Activated CD8-positive, alpha-beta T cell treated with anti-CD3 and anti-CD28 coated beads for 36 hours (primary cell): ENCODE data around the gene MOB3B. TPM values are rescaled to one million over a fixed set of nuclear protein-coding genes. Genes with fewer than 3 reads are reported as not detected.

Source experiments
- ATAC-seq: fragments of 200-7000 bp; cut with Tn5 transposase; one replicate; pipeline ENCODE4 v1.10.0; 2021; ENCODE audit warnings: mild to moderate bottlenecking, moderate library complexity
- CTCF ChIA-PET: fragments of 350-600 bp; sonication (Branson Sonifier 250); formaldehyde crosslinking; loops from one replicate; lab custom pipeline; 2021; ENCODE audit warnings: antibody characterized with exemption; lab: Charles Lee
- POLR2A ChIA-PET: fragments of 350-600 bp; sonication (Branson Sonifier 250); formaldehyde crosslinking; loops from one replicate; lab custom pipeline; 2021; ENCODE audit warnings: antibody characterized with exemption; lab: Charles Lee
- DNase-seq: peaks from one replicate; pipeline ENCODE4 v3.0.0-alpha.2; 2020
- H3K27ac Mint-ChIP-seq: one replicate; pipeline ENCODE4 v1.8.0; 2021; ENCODE audit warnings: mild to moderate bottlenecking, mixed read lengths
- H3K27me3 Mint-ChIP-seq: one replicate; pipeline ENCODE4 v1.8.0; 2021; ENCODE audit warnings: mixed read lengths
- H3K36me3 Mint-ChIP-seq: one replicate; pipeline ENCODE4 v1.8.0; 2021; ENCODE audit warnings: low read depth, mixed read lengths
- H3K4me1 Mint-ChIP-seq: one replicate; pipeline ENCODE4 v1.8.0; 2021; ENCODE audit warnings: low read depth, mixed read lengths
- H3K4me3 Mint-ChIP-seq: one replicate; pipeline ENCODE4 v1.8.0; 2021; ENCODE audit warnings: mild to moderate bottlenecking, moderate library complexity, mixed read lengths
- H3K9me3 Mint-ChIP-seq: one replicate; pipeline ENCODE4 v1.8.0; 2021; ENCODE audit warnings: mixed read lengths
- intact Hi-C: fragments of 100-400 bp; cut with micrococcal nuclease; formaldehyde crosslinking; loops from one replicate; pipeline ENCODE4 v1.10.0; 2022
- total RNA-seq, 2 experiments: library from RNA; stranded (reverse); gene quantifications; one replicate each; pipeline ENCODE4 v1.2.3, GENCODE V29; 2021
- TF ChIP-seq, protein P1 (sequence below): fragments of 200-600 bp; IDR thresholded peaks from one replicate; pipeline ENCODE4 v1.8.0; 2022; ENCODE audit warnings: antibody characterized with exemption, mild to moderate bottlenecking

MOB3B gene
- total RNA-seq, 2 experiments from 2014 or later, result 0.47 to 0.67 TPM

- Mint-ChIP-seq H3K36me3 (peaks cover 2% of the 10 kb centered on the region), H3K27ac (no peak overlapping the region), H3K4me1 (peaks cover 12% of the 10 kb centered on the region), H3K4me3 (no peak overlapping the region), H3K9me3 (no peaks in the 10 kb centered on the region), H3K27me3 (no peaks in the 10 kb centered on the region)
- DNase-seq, result no peak
- intact Hi-C loops, result no loop called here
- TF ChIP-seq, protein P1, sequence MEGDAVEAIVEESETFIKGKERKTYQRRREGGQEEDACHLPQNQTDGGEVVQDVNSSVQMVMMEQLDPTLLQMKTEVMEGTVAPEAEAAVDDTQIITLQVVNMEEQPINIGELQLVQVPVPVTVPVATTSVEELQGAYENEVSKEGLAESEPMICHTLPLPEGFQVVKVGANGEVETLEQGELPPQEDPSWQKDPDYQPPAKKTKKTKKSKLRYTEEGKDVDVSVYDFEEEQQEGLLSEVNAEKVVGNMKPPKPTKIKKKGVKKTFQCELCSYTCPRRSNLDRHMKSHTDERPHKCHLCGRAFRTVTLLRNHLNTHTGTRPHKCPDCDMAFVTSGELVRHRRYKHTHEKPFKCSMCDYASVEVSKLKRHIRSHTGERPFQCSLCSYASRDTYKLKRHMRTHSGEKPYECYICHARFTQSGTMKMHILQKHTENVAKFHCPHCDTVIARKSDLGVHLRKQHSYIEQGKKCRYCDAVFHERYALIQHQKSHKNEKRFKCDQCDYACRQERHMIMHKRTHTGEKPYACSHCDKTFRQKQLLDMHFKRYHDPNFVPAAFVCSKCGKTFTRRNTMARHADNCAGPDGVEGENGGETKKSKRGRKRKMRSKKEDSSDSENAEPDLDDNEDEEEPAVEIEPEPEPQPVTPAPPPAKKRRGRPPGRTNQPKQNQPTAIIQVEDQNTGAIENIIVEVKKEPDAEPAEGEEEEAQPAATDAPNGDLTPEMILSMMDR, result no peak
- POLR2A ChIA-PET, result no interaction called here
- no peak for ATAC-seq
- CTCF ChIA-PET, result no interaction called here
These were observed 180.6 kb downstream of the MOB3B start for GRCh38 chr9:27348785-27349697.

DNA sequence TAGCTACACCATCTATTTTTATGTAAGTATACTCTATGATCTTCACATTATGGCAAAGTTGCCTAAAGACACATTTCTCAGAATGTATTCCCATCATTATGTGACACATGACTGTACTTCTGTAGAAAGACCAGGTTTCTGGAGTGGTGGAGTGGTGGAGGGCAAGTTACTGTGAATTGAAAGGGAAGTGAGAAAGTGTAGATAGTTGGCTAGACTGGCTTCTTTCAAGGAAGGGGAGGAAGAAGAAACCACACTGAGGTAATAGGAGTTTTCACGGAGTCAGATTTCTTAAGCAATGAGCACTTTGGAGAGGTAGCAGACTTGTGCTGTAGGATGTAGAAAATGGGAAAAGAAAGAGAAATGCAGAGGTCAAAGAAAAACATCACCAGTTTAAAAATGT is 181.7 kb downstream of the MOB3B start:
- ChIA-PET POLR2A (no interaction called here), CTCF (no interaction called here)
- Mint-ChIP-seq H3K9me3 (no peaks in the 10 kb centered on the region), H3K4me3 (no peak overlapping the region), H3K36me3 (peaks cover 2% of the 10 kb centered on the region), H3K27ac (no peak overlapping the region), H3K27me3 (no peaks in the 10 kb centered on the region), H3K4me1 (peaks cover 10% of the 10 kb centered on the region)
- TF ChIP-seq, protein P1, result no peak
- intact Hi-C loops, result no loop called here
- no peak for ATAC-seq
- DNase-seq, result no peak

- intact Hi-C loops, result no loop called here
- TF ChIP-seq, protein P1, result no peak
- Mint-ChIP-seq H3K4me3 (no peak overlapping the region), H3K9me3 (no peaks in the 10 kb centered on the region), H3K27me3 (no peaks in the 10 kb centered on the region), H3K36me3 (no peaks in the 10 kb centered on the region), H3K4me1 (peaks cover 2% of the 10 kb centered on the region), H3K27ac (no peak overlapping the region)
- POLR2A ChIA-PET, result no interaction called here
- CTCF ChIA-PET, result no interaction called here
- DNase-seq, result no peak
- ATAC-seq, result no peak
These were observed 184.8 kb downstream of the MOB3B start for GRCh38 chr9:27344776-27345175.

DNA sequence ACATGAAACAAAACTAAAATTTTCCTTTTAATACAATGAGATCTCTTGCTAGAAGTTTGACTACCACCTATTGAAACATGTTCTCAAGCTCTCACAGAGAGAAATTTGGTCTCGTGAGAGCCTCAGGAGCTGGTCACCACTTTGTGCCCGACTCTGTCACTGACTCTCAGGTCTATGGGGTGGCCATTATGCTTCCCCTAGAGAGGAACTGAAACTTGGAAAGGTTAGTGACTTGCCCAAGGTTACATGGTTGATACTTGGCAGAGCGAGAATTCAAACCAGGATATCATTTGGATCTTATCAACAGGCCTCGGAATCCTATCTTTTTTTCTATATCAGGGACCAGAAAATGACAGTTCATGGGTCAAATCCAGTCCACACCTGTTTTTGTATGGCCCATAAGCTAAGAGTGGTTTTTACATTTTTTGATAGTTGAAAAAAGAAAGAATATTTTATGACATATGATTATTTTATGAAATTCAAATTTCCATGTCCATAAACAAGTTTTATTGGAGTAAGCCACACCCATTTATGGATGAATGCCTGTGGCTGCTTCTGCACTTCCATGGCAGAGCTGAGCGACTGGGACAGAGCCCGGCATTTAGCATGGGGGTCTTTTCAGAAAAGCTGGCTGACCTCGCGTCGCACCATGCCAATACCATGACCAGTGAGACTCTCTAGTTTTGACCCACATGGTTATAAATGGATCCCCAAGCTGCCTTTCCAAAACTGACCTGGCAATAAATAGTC is 187.9 kb downstream of the MOB3B start:
- Mint-ChIP-seq H3K4me3 (no peak overlapping the region), H3K27me3 (no peaks in the 10 kb centered on the region), H3K27ac (no peak overlapping the region), H3K4me1 (no peaks in the 10 kb centered on the region), H3K36me3 (no peaks in the 10 kb centered on the region), H3K9me3 (no peaks in the 10 kb centered on the region)
- no peak for ATAC-seq
- TF ChIP-seq, protein P1, result no peak
- ChIA-PET CTCF (interaction anchor here (1.2 kb wide), 1 partner anchor 8 kb away, joined by 3 read pairs; no protein-coding TSS in a partner anchor), POLR2A (no interaction called here)
- intact Hi-C loops, result no loop called here
- no peak for DNase-seq
